ENCODE data around the gene DAB1. TPM values are rescaled to one million over a fixed set of nuclear protein-coding genes. Genes with fewer than 3 reads are reported as not detected.

DAB1 gene
- total RNA-seq, 1 donor from 2014 or later, result 45.4 TPM

GRCh38 chr1:57217905-57218304 is 206.0 kb downstream of the DAB1 start:
- no peak for DNase-seq

DNA sequence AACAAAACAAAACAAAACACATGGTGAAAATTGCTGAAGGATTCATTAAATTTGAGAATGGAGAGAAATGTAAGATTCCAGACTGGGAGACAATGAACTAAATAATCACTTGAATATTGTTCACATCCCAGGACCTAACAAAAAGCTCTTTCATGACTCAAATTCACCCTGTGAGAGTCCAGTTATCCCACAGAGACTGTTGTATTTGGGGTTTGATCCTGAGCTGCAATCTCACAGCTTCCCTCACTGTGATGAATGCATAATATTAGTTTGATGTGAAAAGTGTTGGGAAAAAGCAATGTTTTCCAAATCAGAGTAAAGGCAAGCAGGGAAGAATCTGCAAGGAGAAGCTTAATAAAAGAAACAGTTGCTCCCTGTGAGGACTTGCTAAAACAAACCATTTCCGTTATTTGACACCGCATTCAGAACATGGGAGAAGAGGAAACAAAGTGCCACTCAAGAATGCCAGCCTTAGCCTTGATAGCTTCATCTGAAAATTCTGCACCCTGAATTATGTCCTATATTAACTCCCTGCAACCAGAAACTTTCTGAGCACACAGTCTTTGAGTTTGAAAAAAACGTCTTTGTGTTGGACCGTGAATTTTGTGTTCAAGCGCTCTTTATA is 208.8 kb downstream of the DAB1 start:
- DNase-seq, result no peak

GRCh38 chr1:57210881-57211280 is 213.0 kb downstream of the DAB1 start:
- no peak for DNase-seq

GRCh38 chr1:57209495-57209894 is 214.4 kb downstream of the DAB1 start:
- DNase-seq, result no peak

GRCh38 chr1:57208741-57209302 is 215.0 kb downstream of the DAB1 start:
- no peak for DNase-seq

DNA sequence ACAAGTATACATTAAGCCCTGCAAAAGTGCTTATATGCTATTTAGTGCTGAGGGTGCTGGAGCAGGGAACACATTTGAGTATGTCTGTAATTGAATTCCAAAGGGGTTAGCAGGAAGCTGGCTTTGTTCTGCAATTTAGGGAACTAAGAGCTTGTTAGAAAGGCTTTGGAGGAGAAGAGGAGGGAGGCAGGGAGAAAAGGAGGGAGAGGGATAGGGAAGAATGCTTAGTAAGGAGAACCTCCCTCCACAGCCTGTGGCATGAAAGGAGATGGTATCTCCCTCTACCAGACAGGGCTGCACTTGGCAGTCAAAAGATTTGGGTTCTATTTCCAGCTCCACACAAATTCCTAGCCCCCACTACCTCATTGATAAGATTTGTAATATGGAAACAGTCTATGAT is 217.8 kb downstream of the DAB1 start:
- DNase-seq, result no peak

- DNase-seq, result no peak
These were observed 218.7 kb downstream of the DAB1 start for GRCh38 chr1:57204942-57205787.

DNA sequence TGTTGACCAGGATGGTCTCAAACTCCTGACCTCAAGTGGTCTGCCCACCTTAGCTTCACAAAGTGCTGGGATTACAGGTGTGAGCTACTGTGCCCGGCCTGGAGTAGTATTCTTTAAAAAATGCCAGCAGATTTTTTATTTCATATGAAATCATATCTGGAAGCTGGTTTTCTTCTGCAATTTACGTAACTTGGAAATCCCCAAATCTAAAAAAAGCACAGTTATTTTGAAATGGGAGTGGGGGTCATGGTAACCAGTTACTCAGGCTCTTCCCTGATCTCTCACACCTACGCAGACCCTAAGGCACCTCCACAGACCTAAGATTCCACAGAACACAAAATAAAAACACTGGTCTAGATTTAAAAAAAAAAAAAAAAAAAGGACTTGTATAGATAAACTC is 219.8 kb downstream of the DAB1 start:
- DNase-seq, result no peak

- DNase-seq, result no peak
These were observed 221.6 kb downstream of the DAB1 start for GRCh38 chr1:57202241-57202640.

- no peak for DNase-seq
These were observed 224.9 kb downstream of the DAB1 start for GRCh38 chr1:57198912-57199311.

- DNase-seq, result no peak
These were observed 228.4 kb downstream of the DAB1 start for GRCh38 chr1:57195436-57195941.

- no peak for DNase-seq
These were observed 231.6 kb downstream of the DAB1 start for GRCh38 chr1:57192222-57192621.

GRCh38 chr1:57190898-57191297 is 233.0 kb downstream of the DAB1 start:
- DNase-seq, result no peak

DNA sequence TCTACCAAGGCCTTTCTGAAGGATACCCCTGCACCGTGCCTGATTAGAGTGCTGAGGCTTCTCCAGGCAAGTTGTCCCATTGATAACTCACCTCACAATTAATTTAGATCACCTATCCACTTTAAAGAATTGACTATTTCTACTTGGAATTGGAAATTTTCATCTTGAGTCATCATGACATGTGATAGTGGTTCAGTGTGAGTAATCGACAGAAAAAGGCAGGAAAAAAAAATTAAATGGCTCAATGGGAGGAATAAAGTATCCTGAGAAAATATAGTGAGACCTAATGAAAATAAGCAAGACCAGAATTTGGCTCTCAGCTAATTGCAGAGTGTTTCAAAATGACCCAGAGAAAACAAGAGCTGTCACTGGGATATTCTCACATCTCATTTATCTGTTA is 235.7 kb downstream of the DAB1 start:
- no peak for DNase-seq

DNA sequence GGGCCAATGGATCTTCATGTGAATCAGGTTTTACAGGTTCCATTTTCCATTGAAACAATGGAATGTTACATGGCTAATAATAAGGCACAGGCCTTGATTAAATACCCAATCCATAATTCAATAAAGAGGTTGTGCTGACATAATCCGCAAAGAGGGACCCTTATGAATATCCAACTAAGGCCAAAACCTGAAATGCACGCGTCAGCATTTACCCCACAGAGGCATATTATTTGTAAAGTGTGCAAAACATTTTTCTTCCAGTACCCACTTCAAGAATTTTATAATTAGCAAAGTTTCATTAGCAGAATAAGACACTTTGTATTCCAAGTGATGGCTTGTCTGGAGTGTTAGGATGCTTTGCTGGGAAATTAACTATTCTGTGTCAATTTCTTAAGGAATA is 237.4 kb downstream of the DAB1 start:
- no peak for DNase-seq

GRCh38 chr1:57179001-57179400 is 244.9 kb downstream of the DAB1 start:
- no peak for DNase-seq

DNA sequence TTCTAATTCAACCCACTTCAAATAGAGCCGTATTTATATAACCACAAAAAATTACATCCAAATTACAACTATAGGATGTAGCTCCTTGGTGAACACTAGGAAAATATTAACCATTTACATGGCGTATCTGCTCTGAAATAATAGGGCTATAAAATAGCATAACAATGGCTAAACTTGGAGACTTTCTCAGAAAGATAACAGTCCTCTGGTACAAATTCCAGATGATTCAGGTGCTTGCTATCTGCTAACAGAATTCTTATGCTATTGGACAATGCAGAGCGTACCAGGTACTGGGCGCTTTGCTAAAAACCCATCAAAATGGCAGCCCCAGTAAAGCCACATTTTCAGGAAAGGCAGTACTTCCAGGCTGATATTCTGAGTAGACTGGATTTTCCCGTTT is 248.4 kb downstream of the DAB1 start:
- no peak for DNase-seq

- DNase-seq, result no peak
These were observed 251.8 kb downstream of the DAB1 start for GRCh38 chr1:57172040-57172439.

GRCh38 chr1:57167997-57168396 is 255.9 kb downstream of the DAB1 start:
- DNase-seq, result no peak

- DNase-seq, result no peak
These were observed 258.3 kb downstream of the DAB1 start for GRCh38 chr1:57165546-57165945.

DNA sequence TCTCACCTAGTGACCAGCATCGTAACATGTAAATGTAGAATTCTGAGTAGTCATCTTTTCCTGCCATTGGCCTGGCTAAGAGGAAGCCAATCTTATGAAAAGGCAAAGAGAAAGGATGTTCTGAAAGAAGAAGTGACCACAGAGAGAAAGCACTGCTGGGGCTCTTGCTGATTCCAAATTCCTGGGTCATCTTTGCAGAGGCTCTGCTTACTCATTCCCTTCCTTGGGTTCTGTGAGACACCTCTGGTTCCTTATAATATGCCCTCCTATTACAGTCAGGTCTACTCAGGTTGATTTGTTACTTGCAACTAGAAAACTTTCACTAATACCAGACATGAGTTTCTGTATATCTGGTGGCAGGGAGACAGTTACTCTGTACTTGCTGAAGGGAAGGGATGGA is 259.3 kb downstream of the DAB1 start:
- no peak for DNase-seq

- DNase-seq, result no peak
These were observed 260.1 kb downstream of the DAB1 start for GRCh38 chr1:57163789-57164188.

DNA sequence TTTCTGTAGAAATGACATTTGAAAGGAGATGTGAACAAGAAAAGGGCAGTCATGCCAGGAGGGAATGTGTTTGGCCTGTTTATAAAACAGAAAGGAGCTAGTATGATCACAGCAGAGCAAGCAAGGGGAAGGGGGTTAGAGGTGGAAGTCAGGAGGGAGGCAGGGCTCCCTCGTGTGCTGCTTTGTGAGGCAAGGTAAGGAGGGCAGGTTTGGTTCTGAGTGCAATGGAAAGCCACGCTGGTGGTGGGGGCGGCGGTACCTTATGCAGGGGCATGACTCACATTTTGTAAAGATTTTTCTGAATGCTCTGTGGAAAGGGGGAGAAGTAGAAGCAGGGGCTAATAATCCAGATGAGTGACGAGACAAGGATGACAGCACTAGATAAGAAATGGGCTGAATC is 260.5 kb downstream of the DAB1 start:
- no peak for DNase-seq

All from occipital lobe (tissue), 2 donors.